SU-DHL-6 (cell line): ENCODE results near the gene FXYD5.
A peak's percentile ranks its signal among the peaks of the same experiment; 100 is the strongest.

Experiments used
- H2AFZ ChIP-seq: fragments of 200-600 bp; sonication (generic); 2 replicates; pipeline ENCODE4 v1.6.1; 2014; ENCODE audit warnings: low read depth, mild to moderate bottlenecking, moderate library complexity, mixed read lengths, antibody characterized with exemption, low read length; ENCODE audit not compliant: severe bottlenecking
- H3F3A ChIP-seq: fragments of 200-600 bp; shearing (Covaris generic); 2 replicates; pipeline ENCODE4 v1.6.0; 2016; ENCODE audit warnings: antibody characterized with exemption, mild to moderate bottlenecking; ENCODE audit not compliant: insufficient read depth
- H3K27ac ChIP-seq: fragments of 200-600 bp; sonication (generic); 2 replicates; pipeline ENCODE4 v1.5.1; 2016; ENCODE audit warnings: low read depth, mild to moderate bottlenecking, low read length, moderate library complexity, mixed read lengths
- H3K27me3 ChIP-seq: fragments of 200-600 bp; sonication (generic), shearing (Covaris generic); 2 replicates; pipeline ENCODE4 v1.6.0; 2014; ENCODE audit warnings: mild to moderate bottlenecking, low read length
- H3K36me3 ChIP-seq: fragments of 200-600 bp; sonication (generic); 2 replicates; pipeline ENCODE4 v1.6.1; 2014; ENCODE audit warnings: mild to moderate bottlenecking, low read length, mixed read lengths
- H3K4me2 ChIP-seq: fragments of 300-600, 200-600 bp; shearing (Covaris generic), sonication (generic); 2 replicates; pipeline ENCODE4 v1.6.0; 2014; ENCODE audit warnings: low read length, low read depth, mild to moderate bottlenecking; ENCODE audit not compliant: poor library complexity, severe bottlenecking
- H3K4me3 ChIP-seq: fragments of 200-600 bp; sonication (generic); 2 replicates; pipeline ENCODE4 v1.5.1; 2014; ENCODE audit warnings: antibody characterized with exemption, low read length, mild to moderate bottlenecking, mixed read lengths; ENCODE audit not compliant: insufficient read depth, poor library complexity, severe bottlenecking
- H3K79me2 ChIP-seq: fragments of 200-600 bp; sonication (generic); 2 replicates; pipeline ENCODE4 v1.6.1; 2014; ENCODE audit warnings: mild to moderate bottlenecking, low read length, moderate library complexity; ENCODE audit not compliant: insufficient read depth
- H3K9ac ChIP-seq: fragments of 200-600 bp; sonication (generic); 2 replicates; pipeline ENCODE4 v1.7.0; 2014; ENCODE audit warnings: mild to moderate bottlenecking, low read length
- H3K9me2 ChIP-seq: fragments of 200-600 bp; sonication (generic); replicated peaks from 2 replicates; pipeline ENCODE4 v1.6.1; 2014; ENCODE audit warnings: low read length; ENCODE audit not compliant: insufficient read depth
- H3K9me3 ChIP-seq: fragments of 200-600 bp; sonication (generic); 2 replicates; pipeline ENCODE4 v1.6.1; 2014; ENCODE audit warnings: low read length, mixed read lengths; ENCODE audit not compliant: insufficient read depth
- H4K20me1 ChIP-seq: fragments of 200-600 bp; sonication (generic); 2 replicates; pipeline ENCODE4 v1.6.1; 2014; ENCODE audit warnings: low read depth, mild to moderate bottlenecking, antibody characterized with exemption, low read length, moderate library complexity, mixed read lengths
- CTCF ChIP-seq: fragments of 200-600 bp; sonication (generic); IDR thresholded peaks from one replicate; pipeline ENCODE4 v1.5.1; 2017; ENCODE audit warnings: antibody characterized with exemption, mild to moderate bottlenecking, low read length, moderate library complexity; ENCODE audit not compliant: insufficient read depth, poor library complexity, severe bottlenecking
- EZH2phosphoT487 ChIP-seq: fragments of 200-600 bp; sonication (generic), shearing (Covaris generic); conservative IDR thresholded peaks from 2 replicates; pipeline ENCODE4 v1.6.1; 2018; ENCODE audit warnings: mild to moderate bottlenecking, antibody characterized with exemption, low read length, moderate library complexity, mixed read lengths

The FXYD5 gene

GRCh38 chr19:35208121-35208520 lies 53.6 kb downstream of the FXYD5 start:
- peak overlapping the region; percentile 35 for H3K4me2 ChIP-seq
- no peaks in the 10 kb centered on the region for H3K9me2 ChIP-seq
- no peaks in the 10 kb centered on the region for H3K36me3 ChIP-seq
- H3K9me3 ChIP-seq = no peaks in the 10 kb centered on the region
- H3K4me3 ChIP-seq = no peak overlapping the region
- peak overlapping the region; percentile 91 for H3K27ac ChIP-seq
- no peak overlapping the region for H3K9ac ChIP-seq
- H3K27me3 ChIP-seq = no peaks in the 10 kb centered on the region
- no peak for TF ChIP-seq CTCF
- TF ChIP-seq EZH2phosphoT487 = no peak
- no peaks in the 10 kb centered on the region for H4K20me1 ChIP-seq
- no peak overlapping the region for H2AFZ ChIP-seq
- H3F3A ChIP-seq = peaks cover 55% of the 10 kb centered on the region
- no peaks in the 10 kb centered on the region for H3K79me2 ChIP-seq

- Histone ChIP-seq H3K27ac (peak overlapping the region; percentile 95), H3K36me3 (no peaks in the 10 kb centered on the region), H3F3A (peaks cover 70% of the 10 kb centered on the region), H3K9me2 (no peaks in the 10 kb centered on the region), H4K20me1 (no peaks in the 10 kb centered on the region), H3K79me2 (no peaks in the 10 kb centered on the region), H3K4me3 (no peak overlapping the region), H3K9me3 (no peaks in the 10 kb centered on the region), H3K9ac (no peak overlapping the region), H3K4me2 (peak overlapping the region; percentile 68), H3K27me3 (no peaks in the 10 kb centered on the region), H2AFZ (no peak overlapping the region)
- TF ChIP-seq CTCF (no peak), EZH2phosphoT487 (no peak)
Measured at GRCh38 chr19:35209646-35210045, 55.1 kb downstream of the FXYD5 start.

GRCh38 chr19:35211545-35212230 lies 57.2 kb downstream of the FXYD5 start:
- no peaks in the 10 kb centered on the region for H3K9me3 ChIP-seq
- peak overlapping the region; percentile 39 for H3K9ac ChIP-seq
- no peaks in the 10 kb centered on the region for H3K36me3 ChIP-seq
- peak overlapping the region; percentile 95 for H3K27ac ChIP-seq
- no peaks in the 10 kb centered on the region for H3K27me3 ChIP-seq
- TF ChIP-seq EZH2phosphoT487 (no peak), CTCF (peak; percentile 19)
- no peaks in the 10 kb centered on the region for H3K79me2 ChIP-seq
- no peaks in the 10 kb centered on the region for H3K9me2 ChIP-seq
- H3K4me3 ChIP-seq = no peak overlapping the region
- peak overlapping the region; percentile 68 for H3K4me2 ChIP-seq
- H3F3A ChIP-seq = peaks cover 73% of the 10 kb centered on the region
- H2AFZ ChIP-seq = peak overlapping the region; percentile 65
- H4K20me1 ChIP-seq = no peaks in the 10 kb centered on the region
